OCI-LY1 (cell line): Measurements from ENCODE around the gene CTBP2.

Source experiments
- H2AFZ ChIP-seq: fragments of 200-600 bp; sonication (generic), shearing (Covaris generic); 2 replicates; pipeline ENCODE4 v1.6.0; 2014; ENCODE audit warnings: antibody characterized with exemption, mild to moderate bottlenecking, low read length
- H3F3A ChIP-seq: fragments of 200-600 bp; sonication (generic), shearing (Covaris generic); 2 replicates; pipeline ENCODE4 v1.6.0; 2014; ENCODE audit warnings: mild to moderate bottlenecking, antibody characterized with exemption, low read length, moderate library complexity; ENCODE audit not compliant: insufficient read depth
- H3K27ac ChIP-seq: fragments of 200-600 bp; sonication (generic); 2 replicates; pipeline ENCODE4 v1.5.1; 2014; ENCODE audit warnings: low read length, mixed run types, mild to moderate bottlenecking, low read depth; ENCODE audit not compliant: poor library complexity, severe bottlenecking
- H3K27me3 ChIP-seq: fragments of 200-600 bp; sonication (generic); 2 replicates; pipeline ENCODE4 v1.6.0; 2014; ENCODE audit warnings: antibody characterized with exemption, mild to moderate bottlenecking, low read length, moderate library complexity; ENCODE audit not compliant: insufficient read depth
- H3K36me3 ChIP-seq: fragments of 200-600 bp; sonication (generic); 2 replicates; pipeline ENCODE4 v1.6.1; 2014; ENCODE audit warnings: mild to moderate bottlenecking, antibody characterized with exemption, low read length, moderate library complexity, mixed read lengths; ENCODE audit not compliant: insufficient read depth
- H3K4me1 ChIP-seq: fragments of 200-600 bp; sonication (generic); 2 replicates; pipeline ENCODE4 v1.5.1; 2014; ENCODE audit warnings: mild to moderate bottlenecking, low read length, moderate library complexity; ENCODE audit not compliant: insufficient read depth, severe bottlenecking
- H3K4me2 ChIP-seq: fragments of 200-600 bp; sonication (generic), shearing (Covaris generic); 2 replicates; pipeline ENCODE4 v1.6.1; 2014; ENCODE audit warnings: low read length
- H3K4me3 ChIP-seq: fragments of 200-600 bp; sonication (generic); 2 replicates; pipeline ENCODE4 v1.5.1; 2014; ENCODE audit warnings: low read length, low read depth, mild to moderate bottlenecking, mixed read lengths; ENCODE audit not compliant: poor library complexity, severe bottlenecking
- H3K79me2 ChIP-seq: fragments of 200-600 bp; shearing (Covaris generic); 2 replicates; pipeline ENCODE4 v1.6.1; 2016; ENCODE audit warnings: mixed run types, low read length, mixed read lengths; ENCODE audit not compliant: insufficient read depth
- H3K9ac ChIP-seq: fragments of 200-600 bp; sonication (generic), shearing (Covaris generic); 2 replicates; pipeline ENCODE4 v1.6.1; 2014; ENCODE audit warnings: mild to moderate bottlenecking, low read length, mixed read lengths
- H3K9me2 ChIP-seq: fragments of 200-600 bp; sonication (generic), shearing (Covaris generic); 2 replicates; pipeline ENCODE4 v1.6.1; 2014; ENCODE audit warnings: low read depth, mild to moderate bottlenecking, low read length, mixed read lengths
- H3K9me3 ChIP-seq: fragments of 200-600 bp; shearing (Covaris generic); 2 replicates; pipeline ENCODE4 v1.6.1; 2014; ENCODE audit warnings: low read length, mixed read lengths
- H4K20me1 ChIP-seq: fragments of 200-600 bp; sonication (generic), shearing (Covaris generic); 2 replicates; pipeline ENCODE4 v1.6.0; 2016; ENCODE audit warnings: mild to moderate bottlenecking, low read length; ENCODE audit not compliant: insufficient read depth
- CTCF ChIP-seq: fragments of 200-600 bp; sonication (generic), shearing (Covaris generic); IDR thresholded peaks from 2 replicates; pipeline ENCODE4 v1.5.1; 2017; ENCODE audit warnings: mild to moderate bottlenecking, antibody characterized with exemption, low read length, moderate library complexity, mixed read lengths
- EZH2 ChIP-seq: fragments of 200-600 bp; sonication (generic), shearing (Covaris generic); IDR thresholded peaks from 2 replicates; pipeline ENCODE4 v1.8.0; 2017; ENCODE audit warnings: borderline replicate concordance, mixed run types, mild to moderate bottlenecking, antibody characterized with exemption, low read length, moderate library complexity, mixed read lengths

The CTBP2 gene

GRCh38 chr10:125115409-125115808 lies 45.0 kb downstream of the CTBP2 start:
- no peak for TF ChIP-seq EZH2
- TF ChIP-seq CTCF: no peak
- no peaks in the 10 kb centered on the region for H4K20me1 ChIP-seq

GRCh38 chr10:125114761-125115391 lies 45.5 kb downstream of the CTBP2 start:
- TF ChIP-seq EZH2 (no peak), CTCF (no peak)
- Histone ChIP-seq H3K27ac (no peak overlapping the region), H4K20me1 (no peaks in the 10 kb centered on the region), H3K36me3 (no peaks in the 10 kb centered on the region), H2AFZ (no peak overlapping the region), H3K4me2 (no peak overlapping the region), H3K9me3 (no peaks in the 10 kb centered on the region), H3K79me2 (no peaks in the 10 kb centered on the region), H3K4me3 (no peak overlapping the region), H3K9ac (no peak overlapping the region), H3K27me3 (0 out of 2 replicates have a peak, but pooled peaks cover 3% of the 10 kb centered on the region), H3K4me1 (no peaks in the 10 kb centered on the region), H3K9me2 (no peaks in the 10 kb centered on the region), H3F3A (no peaks in the 10 kb centered on the region)

More at GRCh38 chr10:125115409-125115808, 45.0 kb downstream of the CTBP2 start:
- Histone ChIP-seq H3K9me2 (no peaks in the 10 kb centered on the region), H3K36me3 (no peaks in the 10 kb centered on the region), H3K27me3 (0 out of 2 replicates have a peak, but pooled peaks cover 3% of the 10 kb centered on the region), H3K9me3 (no peaks in the 10 kb centered on the region), H3K79me2 (no peaks in the 10 kb centered on the region), H3F3A (no peaks in the 10 kb centered on the region), H2AFZ (no peak overlapping the region), H3K9ac (no peak overlapping the region), H3K4me1 (no peaks in the 10 kb centered on the region), H3K4me3 (no peak overlapping the region), H3K4me2 (no peak overlapping the region), H3K27ac (no peak overlapping the region)

GRCh38 chr10:125113691-125114371 lies 46.5 kb downstream of the CTBP2 start:
- H3K79me2 ChIP-seq: no peaks in the 10 kb centered on the region
- no peak overlapping the region for H3K4me3 ChIP-seq
- no peak overlapping the region for H3K27ac ChIP-seq
- H3F3A ChIP-seq: no peaks in the 10 kb centered on the region
- no peak overlapping the region for H3K4me2 ChIP-seq
- H3K4me1 ChIP-seq: no peaks in the 10 kb centered on the region
- H3K9me2 ChIP-seq: no peaks in the 10 kb centered on the region
- H3K27me3 ChIP-seq: 0 out of 2 replicates have a peak, but pooled peaks cover 3% of the 10 kb centered on the region
- no peak overlapping the region for H2AFZ ChIP-seq
- H4K20me1 ChIP-seq: no peaks in the 10 kb centered on the region
- H3K9ac ChIP-seq: no peak overlapping the region
- no peaks in the 10 kb centered on the region for H3K36me3 ChIP-seq
- no peaks in the 10 kb centered on the region for H3K9me3 ChIP-seq
- TF ChIP-seq EZH2 (no peak), CTCF (no peak)
